CD4-positive, alpha-beta T cell treated with Interleukin-17A for 1 hour (primary cell): ENCODE results near the gene CD200.

Source experiments
- DNase-seq: peaks from one replicate; pipeline ENCODE4 v3.0.0-alpha.2; 2020

The CD200 gene

GRCh38 chr3:112333381-112334317 is 693 bp downstream of the CD200 start:
- DNase-seq = peak; percentile 21

GRCh38 chr3:112334691-112335433 is 1.9 kb downstream of the CD200 start:
- no peak for DNase-seq

GRCh38 chr3:112335434-112335781 is 2.5 kb downstream of the CD200 start:
- no peak for DNase-seq

DNA sequence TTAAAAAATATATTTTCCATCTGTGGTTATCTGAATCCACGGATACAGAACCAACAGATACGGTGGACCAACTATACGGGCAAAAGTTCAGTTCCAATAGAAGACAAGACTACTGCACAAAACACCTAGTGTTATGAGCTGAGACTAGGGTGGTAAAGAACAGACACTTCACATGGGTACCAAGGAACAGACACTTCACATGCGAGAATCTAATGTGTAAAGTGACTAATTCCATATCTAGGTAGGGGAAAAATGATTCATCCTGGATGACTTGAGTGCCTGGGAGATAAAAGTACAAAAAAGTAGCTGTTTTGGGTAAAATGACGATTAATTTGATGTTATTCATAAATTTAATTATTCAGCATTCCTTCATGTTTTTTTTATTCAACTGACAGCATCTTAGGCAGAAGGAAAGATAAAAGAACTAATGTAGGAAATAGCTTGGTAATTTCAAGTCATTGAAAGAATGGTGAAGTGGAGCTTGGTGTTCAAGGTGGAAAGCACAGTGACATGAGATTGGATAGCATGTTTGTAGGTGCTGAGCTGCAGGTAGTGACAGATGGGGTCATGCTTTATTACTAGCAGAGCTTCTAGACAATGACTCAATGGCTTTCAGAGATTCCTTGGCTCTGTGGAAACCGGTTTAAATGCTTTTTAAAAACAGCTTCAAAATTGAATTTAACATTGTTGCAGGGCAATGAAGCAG is 5.2 kb downstream of the CD200 start:
- no peak for DNase-seq

DNA sequence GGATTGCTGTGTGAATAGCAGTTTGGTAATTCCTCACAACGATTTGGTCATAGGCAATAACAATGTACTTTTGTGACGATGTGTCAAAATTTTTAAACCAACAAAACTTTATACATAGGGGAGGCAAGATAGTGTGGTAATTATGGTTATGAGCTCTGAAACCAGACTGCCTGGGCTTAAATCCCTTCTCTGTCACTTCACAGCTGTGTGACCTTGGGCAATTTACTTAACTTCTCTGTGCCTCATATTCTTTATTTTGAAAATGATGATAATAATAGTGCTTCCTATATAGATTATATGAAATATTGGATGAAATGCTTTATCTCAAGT is 5.7 kb downstream of the CD200 start:
- DNase-seq = no peak

GRCh38 chr3:112339134-112339533 is 6.2 kb downstream of the CD200 start:
- no peak for DNase-seq

DNA sequence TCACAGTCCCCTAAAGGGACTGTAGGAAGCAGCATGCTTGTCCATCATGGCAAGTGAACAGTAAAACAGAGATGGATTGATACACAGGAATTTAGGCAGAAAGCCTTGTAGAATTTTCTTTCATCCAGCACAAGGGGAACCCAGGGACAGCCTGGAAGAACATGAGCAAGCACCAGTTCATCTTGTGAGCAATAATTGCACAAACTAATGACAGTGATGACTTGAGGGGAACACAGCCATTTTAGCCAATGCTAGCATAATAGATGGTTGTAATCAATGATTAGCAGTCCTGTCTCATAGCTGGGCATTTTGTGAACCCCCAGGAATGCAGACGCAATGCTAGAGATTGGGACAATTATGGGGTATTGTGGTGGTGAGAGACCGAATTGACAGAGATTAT is 6.7 kb downstream of the CD200 start:
- DNase-seq = no peak

DNA sequence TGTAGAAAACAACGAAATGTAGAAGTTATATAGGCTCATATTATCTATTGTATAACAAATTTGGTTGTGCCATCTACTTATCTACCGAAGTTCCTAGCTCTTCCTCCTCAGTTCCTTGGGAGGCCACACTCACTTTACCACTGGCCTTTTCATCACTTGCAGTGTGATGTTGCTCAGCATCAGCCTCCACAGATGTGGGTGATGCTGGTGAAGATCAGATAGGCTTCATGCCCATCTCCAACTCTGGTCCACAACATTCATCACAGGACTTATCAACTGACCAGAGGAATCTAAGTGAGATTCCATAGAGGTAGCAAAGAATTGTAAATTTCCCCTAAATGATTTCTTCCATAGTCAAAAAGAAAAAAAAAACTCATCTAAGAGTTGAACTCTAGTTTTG is 8.4 kb downstream of the CD200 start:
- no peak for DNase-seq

DNA sequence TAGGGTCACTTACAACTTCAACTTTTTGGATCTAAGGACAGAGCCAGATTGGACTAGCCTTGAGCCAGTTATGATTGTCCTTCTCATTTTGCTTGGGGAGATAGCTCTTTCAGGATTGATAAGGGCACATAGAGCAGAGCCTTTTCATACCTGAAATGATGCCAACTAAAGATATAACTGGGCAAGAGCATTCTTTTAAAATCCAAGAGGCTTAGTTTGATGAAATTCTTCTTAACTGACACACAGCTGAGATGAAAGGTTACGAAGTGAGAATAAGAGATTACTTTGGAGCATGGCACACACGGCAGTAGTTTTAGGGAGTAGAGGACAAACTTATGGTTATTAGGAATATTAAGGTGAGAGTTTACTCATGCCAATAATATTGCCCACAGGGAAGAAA is 12.7 kb downstream of the CD200 start:
- no peak for DNase-seq

- DNase-seq = no peak
Observed at GRCh38 chr3:112346491-112347122, 13.7 kb downstream of the CD200 start.

DNA sequence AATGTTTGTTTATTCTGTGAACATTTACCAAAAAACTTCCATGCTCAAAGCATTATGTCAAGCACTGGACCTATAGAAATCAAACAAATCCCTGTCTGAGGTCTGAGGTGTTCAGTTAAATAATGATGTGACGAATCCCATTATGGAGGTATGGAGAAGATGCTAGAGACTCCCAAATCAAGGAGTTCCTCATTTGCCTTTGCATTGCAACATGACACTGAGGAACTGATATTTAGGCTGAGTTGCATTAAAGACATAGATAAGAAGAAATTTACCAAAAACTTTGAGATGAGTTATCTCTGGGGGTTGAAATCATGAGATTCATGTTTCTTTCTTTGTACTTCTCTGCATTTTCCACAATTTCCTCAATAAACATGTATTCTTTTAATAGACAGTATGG is 16.0 kb downstream of the CD200 start:
- no peak for DNase-seq

- DNase-seq = no peak
Observed at GRCh38 chr3:112349557-112349956, 16.6 kb downstream of the CD200 start.

DNA sequence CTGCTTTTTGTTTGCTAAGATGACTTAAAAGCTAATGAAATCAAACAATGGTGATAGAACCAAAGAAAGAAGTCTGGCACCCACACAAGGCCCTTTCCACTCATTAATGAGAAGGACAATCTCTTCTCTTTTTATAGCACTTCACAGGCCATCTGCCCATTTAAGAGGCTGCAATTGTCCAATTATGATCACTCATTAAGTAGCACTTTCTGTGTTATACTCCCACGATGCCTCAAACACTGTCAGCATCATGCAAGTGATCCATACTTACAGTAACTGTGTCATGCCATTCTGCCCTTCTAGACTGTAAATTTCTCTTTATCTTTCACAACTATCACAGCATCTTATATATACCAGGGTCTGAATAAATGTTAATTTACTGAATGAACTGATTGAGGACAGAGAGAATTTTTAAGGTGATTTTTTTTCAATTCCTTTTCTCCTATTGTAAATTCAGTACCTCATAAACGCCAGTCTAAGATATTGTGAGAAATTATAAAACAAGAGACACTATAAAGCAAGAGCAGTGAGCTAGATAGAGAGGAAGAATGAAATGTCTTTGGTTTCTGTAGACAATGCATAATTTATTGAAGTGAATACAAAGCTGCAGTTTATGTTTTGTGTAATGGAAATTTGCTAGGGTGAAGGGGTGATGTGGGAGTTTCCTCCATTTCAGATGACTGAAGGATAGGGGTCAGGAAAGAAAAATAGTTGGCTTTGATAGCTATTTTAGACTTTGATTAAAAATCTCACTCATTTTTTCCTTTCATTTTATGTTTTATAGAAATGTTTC is 17.3 kb downstream of the CD200 start:
- DNase-seq = no peak

GRCh38 chr3:112351036-112351435 is 18.1 kb downstream of the CD200 start:
- DNase-seq = no peak

GRCh38 chr3:112351823-112352222 is 18.9 kb downstream of the CD200 start:
- DNase-seq = no peak

GRCh38 chr3:112352720-112353119 is 19.8 kb downstream of the CD200 start:
- DNase-seq = no peak

DNA sequence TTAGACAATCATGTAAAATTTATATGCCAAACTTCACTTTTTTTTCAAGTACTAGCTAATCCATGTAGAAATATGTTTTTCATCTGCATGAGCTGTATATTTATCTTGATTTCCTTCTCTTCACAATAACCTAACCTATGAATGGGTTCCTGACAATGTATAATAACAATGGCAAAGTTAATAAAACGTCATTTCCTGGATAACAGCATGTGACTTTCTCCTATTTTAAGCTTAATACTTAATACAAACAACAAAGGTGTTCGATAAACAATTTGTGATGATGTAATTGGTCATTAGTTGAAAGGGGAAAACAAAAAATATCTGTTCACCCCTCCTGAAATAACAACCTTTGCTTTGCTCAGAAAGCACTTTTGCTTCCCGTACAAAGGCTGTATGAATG is 20.4 kb downstream of the CD200 start:
- DNase-seq = no peak

DNA sequence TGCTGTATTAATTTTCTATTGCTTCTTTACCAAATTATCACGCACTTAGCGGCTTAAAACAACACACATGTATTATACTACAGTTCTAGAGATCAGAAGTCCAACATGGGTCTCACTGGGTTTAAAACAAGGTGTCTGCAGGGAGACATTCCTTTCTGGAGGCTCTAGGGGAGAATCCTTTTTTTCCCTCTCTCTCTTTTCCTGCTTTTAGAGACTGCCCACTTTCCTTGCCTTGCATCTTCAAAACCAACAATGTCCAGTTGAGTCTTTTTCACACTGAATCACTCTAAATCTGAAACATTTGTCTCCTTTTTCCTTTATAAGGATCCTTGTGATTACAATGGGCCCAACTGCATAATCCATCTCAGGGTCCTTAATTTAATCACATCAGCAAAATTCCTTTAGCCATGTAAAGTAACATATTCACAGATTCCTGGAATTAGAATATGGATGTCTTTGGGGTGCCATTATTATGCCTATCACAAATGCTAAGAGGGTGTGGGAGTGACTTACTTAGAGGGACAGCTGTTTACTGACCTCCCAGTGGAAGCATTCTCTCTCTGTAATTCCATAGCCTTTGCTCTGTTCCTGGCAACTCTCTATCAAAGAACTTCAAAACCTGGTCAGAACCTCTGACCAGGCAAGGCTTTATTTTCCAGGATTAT is 21.8 kb downstream of the CD200 start:
- DNase-seq = no peak

DNA sequence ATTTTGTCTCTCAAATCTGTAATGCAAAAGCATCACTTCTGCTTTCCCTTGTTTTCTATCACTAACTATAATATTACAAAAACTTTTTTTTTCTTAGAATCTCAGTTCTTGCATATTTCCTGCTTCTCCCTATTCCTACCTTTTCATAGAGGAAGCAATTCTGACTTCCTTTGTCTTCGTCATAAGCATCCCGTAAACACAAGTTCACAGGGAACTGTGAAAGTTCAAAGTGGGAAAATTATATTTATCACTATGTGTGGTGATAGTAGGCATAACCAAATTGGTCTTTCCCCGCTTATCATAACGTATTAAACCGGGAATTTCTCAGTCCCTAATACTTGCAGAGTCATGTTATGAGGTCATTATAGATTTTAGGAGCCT is 22.3 kb downstream of the CD200 start:
- no peak for DNase-seq

GRCh38 chr3:112357930-112358780 is 25.2 kb downstream of the CD200 start:
- peak; percentile 51 for DNase-seq

DNA sequence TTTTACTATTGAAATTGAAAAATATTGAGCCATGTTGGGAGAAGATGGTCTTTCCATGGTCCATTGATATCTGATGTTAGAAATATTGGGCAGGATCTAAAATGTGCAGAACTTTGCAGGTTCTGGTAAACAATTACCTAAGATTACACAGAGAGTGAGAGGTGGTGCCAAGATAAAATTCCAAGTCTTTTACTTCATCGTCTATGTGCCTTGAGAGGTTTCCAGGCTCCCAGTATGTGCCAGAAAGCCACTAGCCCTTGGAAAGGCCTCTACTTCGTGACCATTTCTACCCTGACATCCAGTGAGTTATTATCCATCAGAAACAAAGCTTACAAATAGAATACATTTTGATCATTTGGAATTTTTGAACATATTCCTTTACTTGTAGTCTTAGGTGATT is 27.6 kb downstream of the CD200 start:
- no peak for DNase-seq
